Muscle of leg (tissue), 11 donors: ENCODE data around the gene PANK3. TPM values are rescaled to one million over a fixed set of nuclear protein-coding genes. Genes with fewer than 3 reads are reported as not detected.

ENCODE experiments used
- DNase-seq: peaks from one replicate; pipeline ENCODE4 v3.0.0; 2013
- H3K27ac ChIP-seq: one replicate; pipeline ENCODE4 v1.5.1; 2013; ENCODE audit warnings: mild to moderate bottlenecking, low read length, control low read depth
- H3K27me3 ChIP-seq: one replicate; pipeline ENCODE4 v1.6.1; 2013; ENCODE audit warnings: low read length; ENCODE audit not compliant: control insufficient read depth, insufficient read depth
- H3K36me3 ChIP-seq: one replicate; pipeline ENCODE4 v1.6.1; 2013; ENCODE audit warnings: low read length; ENCODE audit not compliant: control insufficient read depth, insufficient read depth
- H3K4me1 ChIP-seq: one replicate; pipeline ENCODE4 v1.6.1; 2013; ENCODE audit warnings: low read length; ENCODE audit not compliant: control insufficient read depth, insufficient read depth
- H3K4me3 ChIP-seq: one replicate; pipeline ENCODE4 v1.5.1; 2013; ENCODE audit warnings: low read length, control low read depth
- H3K9me3 ChIP-seq: replicated peaks from 2 replicates; pipeline ENCODE4 v1.6.1; 2013; ENCODE audit warnings: low read depth, low read length; ENCODE audit not compliant: control insufficient read depth
- WGBS: methylation state at CpG from one replicate; pipeline ENCODE4 v1.1.5; 2013; ENCODE audit warnings: missing lambda C conversion rate; ENCODE audit not compliant: insufficient coverage; 5-methylcytosine and 5-hydroxymethylcytosine counted together
- polyA plus RNA-seq, 8 donors: library from polyadenylated mRNA; unstranded; fragments of 120-200 nt; gene quantifications; one replicate each; pipeline versions ENCODE4 v1.2.1 to v1.2.3, GENCODE V29; 2013; ENCODE audit warnings: inconsistent platforms in 1 of 8, low replicate concordance in 1 of 8; ENCODE audit not compliant: insufficient read length in 8 of 8, insufficient read depth in 1 of 8
- total RNA-seq: library from RNA; stranded (reverse); fragments of 120-200 nt; gene quantifications from one replicate; pipeline ENCODE4 v1.2.4, GENCODE V29; 2013

The PANK3 gene
- total and polyA plus RNA-seq, 9 donors = 21.4 to 42.5 (median 36.0) TPM

- H3K27ac ChIP-seq = no peak overlapping the region
- WGBS = 0% methylated on average over 1 of the region's 5 CpGs
- H3K9me3 ChIP-seq = no peaks in the 10 kb centered on the region
- H3K27me3 ChIP-seq = peaks cover 22% of the 10 kb centered on the region
- H3K36me3 ChIP-seq = no peaks in the 10 kb centered on the region
- H3K4me3 ChIP-seq = no peak overlapping the region
- no peak for DNase-seq
- peaks cover 7% of the 10 kb centered on the region for H3K4me1 ChIP-seq
These were observed 48.0 kb downstream of the PANK3 start for GRCh38 chr5:168531191-168531590.

- Histone ChIP-seq H3K27me3 (peaks cover 22% of the 10 kb centered on the region), H3K4me1 (peaks cover 7% of the 10 kb centered on the region), H3K4me3 (no peak overlapping the region), H3K27ac (no peak overlapping the region), H3K9me3 (no peaks in the 10 kb centered on the region), H3K36me3 (no peaks in the 10 kb centered on the region)
- no peak for DNase-seq
- WGBS = no CpG with 5 or more reads among the region's 4 CpGs
These were observed 48.5 kb downstream of the PANK3 start for GRCh38 chr5:168530621-168531150.

- DNase-seq = peak; percentile 5
- Histone ChIP-seq H3K27me3 (peaks cover 22% of the 10 kb centered on the region), H3K9me3 (no peaks in the 10 kb centered on the region), H3K36me3 (no peaks in the 10 kb centered on the region), H3K4me3 (peak overlapping the region; percentile 34), H3K27ac (no peak overlapping the region), H3K4me1 (peaks cover 7% of the 10 kb centered on the region)
- WGBS = 15% methylated on average over 107 of the region's 125 CpGs
These were observed 49.6 kb downstream of the PANK3 start for GRCh38 chr5:168529374-168530234.

GRCh38 chr5:168528521-168529373, 50.4 kb downstream of the PANK3 start, which contains the start of gene FBLL1:
Gene FBLL1, plus strand, starts transcription at chr5:168529305. Its CDS starts 200 bp downstream, at chr5:168529505.
- peak within 1 kb of the TSS; percentile 34 for H3K4me3 ChIP-seq
- DNase-seq = peak; percentile 69
- peaks cover 7% of the 10 kb centered on the region for H3K4me1 ChIP-seq
- H3K27me3 ChIP-seq = peaks cover 22% of the 10 kb centered on the region
- H3K27ac ChIP-seq = no peak within 1 kb of the TSS
- WGBS = 4% methylated on average over 21 of the region's 38 CpGs
- H3K36me3 ChIP-seq = no peaks in the 10 kb centered on the region
- no peaks in the 10 kb centered on the region for H3K9me3 ChIP-seq

- Histone ChIP-seq H3K27me3 (peaks cover 22% of the 10 kb centered on the region), H3K36me3 (peaks cover 3% of the 10 kb centered on the region), H3K9me3 (no peaks in the 10 kb centered on the region), H3K27ac (no peak overlapping the region), H3K4me1 (peaks cover 7% of the 10 kb centered on the region), H3K4me3 (no peak overlapping the region)
- DNase-seq = no peak
- WGBS = 100% methylated on average over 1 of the region's 4 CpGs
These were observed 51.3 kb downstream of the PANK3 start for GRCh38 chr5:168527756-168528295.

GRCh38 chr5:168525856-168526255, 53.3 kb downstream of the PANK3 start:
- H3K27ac ChIP-seq = no peak overlapping the region
- peaks cover 7% of the 10 kb centered on the region for H3K4me1 ChIP-seq
- WGBS = no CpG with 5 or more reads among the region's 2 CpGs
- no peak for DNase-seq
- H3K36me3 ChIP-seq = peaks cover 6% of the 10 kb centered on the region
- no peaks in the 10 kb centered on the region for H3K9me3 ChIP-seq
- H3K27me3 ChIP-seq = peaks cover 16% of the 10 kb centered on the region
- no peak overlapping the region for H3K4me3 ChIP-seq

- Histone ChIP-seq H3K4me1 (no peaks in the 10 kb centered on the region), H3K27me3 (no peaks in the 10 kb centered on the region), H3K36me3 (peaks cover 53% of the 10 kb centered on the region), H3K4me3 (no peak overlapping the region), H3K27ac (no peak overlapping the region), H3K9me3 (peaks cover 12% of the 10 kb centered on the region)
- no CpG with 5 or more reads among the region's 2 CpGs for WGBS
- no peak for DNase-seq
These were observed 65.2 kb downstream of the PANK3 start for GRCh38 chr5:168513861-168514428.

- no peaks in the 10 kb centered on the region for H3K4me1 ChIP-seq
- WGBS = no CpG with 5 or more reads among the region's 7 CpGs
- no peaks in the 10 kb centered on the region for H3K27me3 ChIP-seq
- no peak overlapping the region for H3K27ac ChIP-seq
- H3K4me3 ChIP-seq = no peak overlapping the region
- peaks cover 22% of the 10 kb centered on the region for H3K36me3 ChIP-seq
- DNase-seq = no peak
- no peaks in the 10 kb centered on the region for H3K9me3 ChIP-seq
These were observed 76.5 kb downstream of the PANK3 start for GRCh38 chr5:168502563-168503237.
